ENCODE measurements around the gene DLEC1. TPM values are rescaled to one million over a fixed set of nuclear protein-coding genes. Genes with fewer than 3 reads are reported as not detected.
"Not testable (repeated sequence)": the region's sequence is repeated elsewhere in the genome, so short reads cannot be mapped to it uniquely, and the experiment has no call there.

DLEC1 gene
- total and polyA plus RNA-seq, 4 experiments from 2014 or later: 0.49 to 15.1 (median 7.3) TPM

GRCh38 chr3:38083254-38083653 lies 44.2 kb downstream of the DLEC1 start:
- H3K27ac ChIP-seq (ENCODE audit: low read depth, low read length); H3K4me3 ChIP-seq (ENCODE audit: low read length in 2 of 2); H3K9me3 ChIP-seq (ENCODE audit: control insufficient read depth in 1 of 2, low read length in 2 of 2); H3K27me3 Mint-ChIP-seq; H3K4me3 Mint-ChIP-seq; POLR2A ChIA-PET (ENCODE audit: partially characterized antibody); intact Hi-C loops (cut with micrococcal nuclease); H3K27me3 ChIP-seq (ENCODE audit: insufficient read depth, low read length); H3K4me1 ChIP-seq (ENCODE audit: insufficient read depth, low read length); H3K4me1 Mint-ChIP-seq; CTCF ChIA-PET (ENCODE audit: partially characterized antibody); H3K36me3 ChIP-seq (ENCODE audit: insufficient read depth, low read length): not testable (repeated sequence)
- peak overlapping the region in 2 of 7 donors; percentile 59 to 93 for H3K27ac Mint-ChIP-seq
- DNase-seq: peak in 2 of 5 donors; percentile 7 to 32
- peaks cover 6 to 25% (median 12%) of the 10 kb centered on the region in 8 donors for H3K9me3 Mint-ChIP-seq
- peaks cover 6 to 11% of the 10 kb centered on the region in 2 donors for H3K36me3 Mint-ChIP-seq

- ChIA-PET CTCF (ENCODE audit: partially characterized antibody) (no interaction called here), POLR2A (ENCODE audit: partially characterized antibody) (no interaction called here)
- H3K9me3 ChIP-seq (ENCODE audit: control insufficient read depth in 1 of 2, low read length in 2 of 2): peaks cover 0 to 6% of the 10 kb centered on the region in 2 donors
- intact Hi-C loops (cut with micrococcal nuclease): loop anchor here (1.0 kb wide), 1 partner anchor 45 kb away; the partner anchor contains the start of gene DLEC1
- no peak overlapping the region for H3K27ac ChIP-seq (ENCODE audit: low read depth, low read length)
- peak; percentile 13 to 49 (median 22) for DNase-seq
- H3K27me3 ChIP-seq (ENCODE audit: insufficient read depth, low read length): no peaks in the 10 kb centered on the region
- Mint-ChIP-seq H3K9me3 (peaks cover 6 to 25% (median 12%) of the 10 kb centered on the region in 8 donors), H3K36me3 (peaks cover 8 to 17% of the 10 kb centered on the region in 2 donors), H3K27me3 (no peaks in the 10 kb centered on the region), H3K4me3 (peak overlapping the region in 4 of 8 donors; percentile 19 to 84 (median 62)), H3K4me1 (peaks cover 0 to 5% (median 4%) of the 10 kb centered on the region in 4 donors), H3K27ac (peak overlapping the region in 6 of 7 donors; percentile 88 to 97 (median 93))
- no peaks in the 10 kb centered on the region for H3K4me1 ChIP-seq (ENCODE audit: insufficient read depth, low read length)
- no peaks in the 10 kb centered on the region for H3K36me3 ChIP-seq (ENCODE audit: insufficient read depth, low read length)
- H3K4me3 ChIP-seq (ENCODE audit: low read length in 2 of 2): no peak overlapping the region
Measured at GRCh38 chr3:38083871-38084333, 44.9 kb downstream of the DLEC1 start.

GRCh38 chr3:38084334-38085310 lies 45.6 kb downstream of the DLEC1 start:
- H3K4me1 ChIP-seq (ENCODE audit: insufficient read depth, low read length): no peaks in the 10 kb centered on the region
- Mint-ChIP-seq H3K27ac (peak overlapping the region; percentile 35 to 97 (median 93)), H3K4me1 (peaks cover 0 to 5% (median 4%) of the 10 kb centered on the region in 4 donors), H3K36me3 (peaks cover 9 to 20% of the 10 kb centered on the region in 2 donors), H3K9me3 (peaks cover 6 to 23% (median 12%) of the 10 kb centered on the region in 8 donors), H3K4me3 (peak overlapping the region in 6 of 8 donors; percentile 19 to 84 (median 62)), H3K27me3 (no peaks in the 10 kb centered on the region)
- intact Hi-C loops (cut with micrococcal nuclease): loop anchor here (1.0 kb wide), 1 partner anchor 45 kb away; the partner anchor contains the start of gene DLEC1
- peaks cover 0 to 6% of the 10 kb centered on the region in 2 donors for H3K9me3 ChIP-seq (ENCODE audit: control insufficient read depth in 1 of 2, low read length in 2 of 2)
- CTCF ChIA-PET (ENCODE audit: partially characterized antibody): no interaction called here
- H3K36me3 ChIP-seq (ENCODE audit: insufficient read depth, low read length): no peaks in the 10 kb centered on the region
- H3K27ac ChIP-seq (ENCODE audit: low read depth, low read length): no peak overlapping the region
- POLR2A ChIA-PET (ENCODE audit: partially characterized antibody): no interaction called here
- H3K4me3 ChIP-seq (ENCODE audit: low read length in 2 of 2): no peak overlapping the region
- DNase-seq: peak; percentile 47 to 77 (median 55)
- no peaks in the 10 kb centered on the region for H3K27me3 ChIP-seq (ENCODE audit: insufficient read depth, low read length)

GRCh38 chr3:38085311-38085942 lies 46.4 kb downstream of the DLEC1 start:
- CTCF ChIA-PET (ENCODE audit: partially characterized antibody): no interaction called here
- H3K27me3 ChIP-seq (ENCODE audit: insufficient read depth, low read length): no peaks in the 10 kb centered on the region
- Mint-ChIP-seq H3K27me3 (no peaks in the 10 kb centered on the region), H3K9me3 (peaks cover 6 to 21% (median 12%) of the 10 kb centered on the region in 8 donors), H3K4me1 (peaks cover 0 to 5% (median 4%) of the 10 kb centered on the region in 4 donors), H3K27ac (peak overlapping the region in 6 of 7 donors; percentile 74 to 97 (median 91)), H3K4me3 (peak overlapping the region in 2 of 8 donors; percentile 17 to 39), H3K36me3 (peaks cover 9 to 19% of the 10 kb centered on the region in 2 donors)
- H3K4me3 ChIP-seq (ENCODE audit: low read length in 2 of 2): no peak overlapping the region
- H3K36me3 ChIP-seq (ENCODE audit: insufficient read depth, low read length): no peaks in the 10 kb centered on the region
- peak in 2 of 5 donors; percentile 8 to 19 for DNase-seq
- H3K27ac ChIP-seq (ENCODE audit: low read depth, low read length): no peak overlapping the region
- H3K4me1 ChIP-seq (ENCODE audit: insufficient read depth, low read length): no peaks in the 10 kb centered on the region
- POLR2A ChIA-PET (ENCODE audit: partially characterized antibody): no interaction called here
- peaks cover 0 to 6% of the 10 kb centered on the region in 2 donors for H3K9me3 ChIP-seq (ENCODE audit: control insufficient read depth in 1 of 2, low read length in 2 of 2)
- intact Hi-C loops (cut with micrococcal nuclease): no loop called here

GRCh38 chr3:38085943-38086324 lies 46.9 kb downstream of the DLEC1 start:
- intact Hi-C loops (cut with micrococcal nuclease): no loop called here
- no peak overlapping the region for H3K4me3 Mint-ChIP-seq
- no peak overlapping the region for H3K27ac ChIP-seq (ENCODE audit: low read depth, low read length)
- no peaks in the 10 kb centered on the region for H3K27me3 ChIP-seq (ENCODE audit: insufficient read depth, low read length)
- peaks cover 0 to 5% (median 4%) of the 10 kb centered on the region in 4 donors for H3K4me1 Mint-ChIP-seq
- POLR2A ChIA-PET (ENCODE audit: partially characterized antibody): no interaction called here
- no peaks in the 10 kb centered on the region for H3K27me3 Mint-ChIP-seq
- peaks cover 6 to 20% (median 11%) of the 10 kb centered on the region in 8 donors for H3K9me3 Mint-ChIP-seq
- H3K27ac Mint-ChIP-seq: peak overlapping the region in 3 of 7 donors; percentile 5 to 93 (median 16)
- no peak for DNase-seq
- H3K4me3 ChIP-seq (ENCODE audit: low read length in 2 of 2): no peak overlapping the region
- peaks cover 9 to 16% of the 10 kb centered on the region in 2 donors for H3K36me3 Mint-ChIP-seq
- H3K9me3 ChIP-seq (ENCODE audit: control insufficient read depth in 1 of 2, low read length in 2 of 2): peaks cover 0 to 6% of the 10 kb centered on the region in 2 donors
- CTCF ChIA-PET (ENCODE audit: partially characterized antibody): no interaction called here
- no peaks in the 10 kb centered on the region for H3K36me3 ChIP-seq (ENCODE audit: insufficient read depth, low read length)
- no peaks in the 10 kb centered on the region for H3K4me1 ChIP-seq (ENCODE audit: insufficient read depth, low read length)

GRCh38 chr3:38086496-38086895 lies 47.5 kb downstream of the DLEC1 start:
- Histone ChIP-seq H3K4me3 (ENCODE audit: low read length in 2 of 2) (no peak overlapping the region), H3K4me1 (ENCODE audit: insufficient read depth, low read length) (no peaks in the 10 kb centered on the region), H3K36me3 (ENCODE audit: insufficient read depth, low read length) (no peaks in the 10 kb centered on the region), H3K27me3 (ENCODE audit: insufficient read depth, low read length) (no peaks in the 10 kb centered on the region), H3K27ac (ENCODE audit: low read depth, low read length) (no peak overlapping the region), H3K9me3 (ENCODE audit: control insufficient read depth in 1 of 2, low read length in 2 of 2) (peaks cover 0 to 6% of the 10 kb centered on the region in 2 donors)
- H3K4me3 Mint-ChIP-seq: no peak overlapping the region
- ChIA-PET CTCF (ENCODE audit: partially characterized antibody) (no interaction called here), POLR2A (ENCODE audit: partially characterized antibody) (no interaction called here)
- no peak for DNase-seq
- peak overlapping the region in 1 of 7 donors; percentile 93 for H3K27ac Mint-ChIP-seq
- intact Hi-C loops (cut with micrococcal nuclease): no loop called here
- peaks cover 6 to 20% (median 11%) of the 10 kb centered on the region in 8 donors for H3K9me3 Mint-ChIP-seq
- no peaks in the 10 kb centered on the region for H3K27me3 Mint-ChIP-seq
- H3K36me3 Mint-ChIP-seq: peaks cover 9 to 20% of the 10 kb centered on the region in 2 donors
- H3K4me1 Mint-ChIP-seq: peaks cover 0 to 5% (median 4%) of the 10 kb centered on the region in 4 donors

- CTCF ChIA-PET (ENCODE audit: partially characterized antibody); intact Hi-C loops (cut with micrococcal nuclease); POLR2A ChIA-PET (ENCODE audit: partially characterized antibody); H3K9me3 ChIP-seq (ENCODE audit: control insufficient read depth in 1 of 2, low read length in 2 of 2); DNase-seq; H3K4me1 Mint-ChIP-seq; H3K27me3 Mint-ChIP-seq; H3K4me3 ChIP-seq (ENCODE audit: low read length in 2 of 2); H3K27me3 ChIP-seq (ENCODE audit: insufficient read depth, low read length); H3K27ac ChIP-seq (ENCODE audit: low read depth, low read length); H3K36me3 ChIP-seq (ENCODE audit: insufficient read depth, low read length); H3K4me3 Mint-ChIP-seq; H3K4me1 ChIP-seq (ENCODE audit: insufficient read depth, low read length): not testable (repeated sequence)
- H3K9me3 Mint-ChIP-seq: peaks cover 6 to 20% (median 11%) of the 10 kb centered on the region in 8 donors
- peaks cover 9 to 21% of the 10 kb centered on the region in 2 donors for H3K36me3 Mint-ChIP-seq
- peak overlapping the region in 2 of 7 donors; percentile 31 to 56 for H3K27ac Mint-ChIP-seq
Measured at GRCh38 chr3:38087278-38087677, 48.3 kb downstream of the DLEC1 start.

Measured in CD4-positive, alpha-beta memory T cell (primary cell).